ENCODE measurements around the gene MRPL33. TPM values are rescaled to one million over a fixed set of nuclear protein-coding genes. Genes with fewer than 3 reads are reported as not detected.

MRPL33 gene
- total and polyA plus RNA-seq, 2 of the 13 experiments (the other 11 are each of a cell fraction or from before 2014, with no cell fraction given) = 69.7 to 218 TPM

- peak; percentile 68; the same call in 1 of the 2 replicates for TF ChIP-seq ZNF646 (CRISPR knock-in tag; IDR thresholded peaks at IDR 0.05)
- no peak for TF ChIP-seq PAWR (CRISPR knock-in tag; IDR thresholded peaks at IDR 0.05; ENCODE audit: borderline replicate concordance)
- TF ChIP-seq TOE1 (CRISPR knock-in tag; IDR thresholded peaks at IDR 0.05) = 0 out of 2 replicates have a peak, but pooled peaks have one; percentile 21
- TF ChIP-seq FOXP1 (IDR thresholded peaks at IDR 0.05) = no peak; the same call in 1 of the 2 replicates
- peak; percentile 40; the same call in 1 of the 2 replicates for TF ChIP-seq FOXP1 (CRISPR knock-in tag; IDR thresholded peaks at IDR 0.05)
- peak; percentile 93 for TF ChIP-seq HNF4A (CRISPR knock-in tag; IDR thresholded peaks at IDR 0.05)
- TF ChIP-seq RCOR2 (CRISPR knock-in tag; IDR thresholded peaks at IDR 0.05) = peak; percentile 69
- peak in 1 of 2 experiments; percentile 53; a peak in 1 of 4 replicates for TF ChIP-seq EP300 (IDR thresholded peaks at IDR 0.05; ENCODE audit: low read depth in 2 of 2, low read length in 2 of 2)
- no peak for TF ChIP-seq EP300 (CRISPR knock-in tag; IDR thresholded peaks at IDR 0.05; ENCODE audit: borderline replicate concordance)
- no peak for TF ChIP-seq RFXANK (CRISPR knock-in tag; IDR thresholded peaks at IDR 0.05)
- TF ChIP-seq ZNF44 (CRISPR knock-in tag; IDR thresholded peaks at IDR 0.05) = no peak
- 0 out of 2 replicates have a peak, but pooled peaks have one; percentile 17 for TF ChIP-seq MIER3 (CRISPR knock-in tag; IDR thresholded peaks at IDR 0.05; ENCODE audit: borderline replicate concordance)
- peak; percentile 70; the same call in 1 of the 2 replicates for TF ChIP-seq ZNF337 (CRISPR knock-in tag; IDR thresholded peaks at IDR 0.05; ENCODE audit: borderline replicate concordance, low read depth)
- TF ChIP-seq, protein P1, sequence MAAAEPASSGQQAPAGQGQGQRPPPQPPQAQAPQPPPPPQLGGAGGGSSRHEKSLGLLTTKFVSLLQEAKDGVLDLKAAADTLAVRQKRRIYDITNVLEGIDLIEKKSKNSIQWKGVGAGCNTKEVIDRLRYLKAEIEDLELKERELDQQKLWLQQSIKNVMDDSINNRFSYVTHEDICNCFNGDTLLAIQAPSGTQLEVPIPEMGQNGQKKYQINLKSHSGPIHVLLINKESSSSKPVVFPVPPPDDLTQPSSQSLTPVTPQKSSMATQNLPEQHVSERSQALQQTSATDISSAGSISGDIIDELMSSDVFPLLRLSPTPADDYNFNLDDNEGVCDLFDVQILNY (CRISPR knock-in tag; conservative IDR thresholded peaks at IDR 0.05) = no peak
- TF ChIP-seq ASH2L (IDR thresholded peaks at IDR 0.05; ENCODE audit: insufficient read length, low read depth, low read length) = peak; percentile 61
- no peak for TF ChIP-seq AGO2 (optimal IDR thresholded peaks at IDR 0.05; ENCODE audit: low read depth, low read length)
- TF ChIP-seq ZNF746 (CRISPR knock-in tag; IDR thresholded peaks at IDR 0.05) = no peak
- 0 out of 2 replicates have a peak, but pooled peaks have one; percentile 61 for TF ChIP-seq ZNF790 (CRISPR knock-in tag; IDR thresholded peaks at IDR 0.05; ENCODE audit: borderline replicate concordance)
- TF ChIP-seq IRX3 (CRISPR knock-in tag; IDR thresholded peaks at IDR 0.05; ENCODE audit: borderline replicate concordance, low read depth) = no peak
- TF ChIP-seq FOXA3 (CRISPR knock-in tag; IDR thresholded peaks at IDR 0.05) = peak; percentile 59
- TF ChIP-seq ZNF644 (CRISPR knock-in tag; IDR thresholded peaks at IDR 0.05; ENCODE audit: low read depth) = peak; percentile 88
- no peak for TF ChIP-seq ZNF224 (CRISPR knock-in tag; IDR thresholded peaks at IDR 0.05)
- no peak for TF ChIP-seq ZSCAN20 (CRISPR knock-in tag; IDR thresholded peaks at IDR 0.05; ENCODE audit: borderline replicate concordance)
- TF ChIP-seq TGIF2 (CRISPR knock-in tag; IDR thresholded peaks at IDR 0.05) = no peak
- TF ChIP-seq MZF1 (CRISPR knock-in tag; IDR thresholded peaks at IDR 0.05; ENCODE audit: borderline replicate concordance) = no peak
These were observed 33.7 kb upstream of the MRPL33 start (continued) for GRCh38 chr2:27737676-27738348.
